ENCODE data around the gene PDCD1.
"Not testable (repeated sequence)": the region's sequence is repeated elsewhere in the genome, so short reads cannot be mapped to it uniquely, and the experiment has no call there.

PDCD1 gene

GRCh38 chr2:241803387-241804325, 55.0 kb downstream of the PDCD1 start:
- no peak for TF ChIP-seq CTCF (IDR thresholded peaks at IDR 0.05; ENCODE audit: control extremely low read depth, extremely low read depth, low read depth, missing control alignments)
- ChIA-PET CTCF (interaction anchor here (0.9 to 1.9 kb wide), 6 partner anchors 7 to 72 kb away, joined by 3 to 4 read pairs (median 4); no protein-coding TSS in a partner anchor), POLR2A (interaction anchor here (0.6 kb wide), 2 partner anchors 11 to 14 kb away, joined by 3 to 6 read pairs; no protein-coding TSS in a partner anchor)
- DNase-seq (ENCODE audit: extremely low spot score) = peak; percentile 74

GRCh38 chr2:241802421-241803318, 56.0 kb downstream of the PDCD1 start:
- CTCF ChIA-PET = no interaction called here
- POLR2A ChIA-PET = no interaction called here
- no peak for TF ChIP-seq CTCF (IDR thresholded peaks at IDR 0.05; ENCODE audit: control extremely low read depth, extremely low read depth, low read depth, missing control alignments)
- DNase-seq (ENCODE audit: extremely low spot score) = no peak

- ChIA-PET POLR2A (no interaction called here), CTCF (no interaction called here)
- no peak for TF ChIP-seq CTCF (IDR thresholded peaks at IDR 0.05; ENCODE audit: control extremely low read depth, extremely low read depth, low read depth, missing control alignments)
- DNase-seq (ENCODE audit: extremely low spot score) = peak; percentile 17
Measured at GRCh38 chr2:241801611-241802420, 56.9 kb downstream of the PDCD1 start.

- POLR2A ChIA-PET; DNase-seq (ENCODE audit: extremely low spot score); CTCF ChIA-PET: not testable (repeated sequence)
Measured at GRCh38 chr2:241800198-241800903, 58.3 kb downstream of the PDCD1 start.

Measured in GM10248 (cell line).